GM12891 (cell line): Measurements from ENCODE around the gene SNX22.

Experiments
- PAX5 ChIP-seq: IDR thresholded peaks from 2 replicates; pipeline ENCODE4 v1.6.1; 2011; ENCODE audit warnings: low read length, moderate library complexity, mild to moderate bottlenecking; ENCODE audit not compliant: insufficient read depth, severe bottlenecking
- POLR2A ChIP-seq: IDR thresholded peaks from 2 replicates; pipeline ENCODE4 v1.6.1; 2011; ENCODE audit warnings: low read depth, low read length, control low read depth
- POLR2AphosphoS5 ChIP-seq: IDR thresholded peaks from 2 replicates; pipeline ENCODE4 v1.6.1; 2011; ENCODE audit warnings: low read depth, low read length, control low read depth
- POU2F2 ChIP-seq: IDR thresholded peaks from 2 replicates; pipeline ENCODE4 v1.6.1; 2011; ENCODE audit warnings: low read depth, mild to moderate bottlenecking, control low read depth, low read length, moderate library complexity
- SPI1 ChIP-seq: IDR thresholded peaks from 2 replicates; pipeline ENCODE4 v1.6.1; 2011; ENCODE audit warnings: low read depth, low read length, control low read depth
- TAF1 ChIP-seq: IDR thresholded peaks from 2 replicates; pipeline ENCODE4 v1.6.1; 2011; ENCODE audit warnings: low read depth, low read length, control low read depth

DNA sequence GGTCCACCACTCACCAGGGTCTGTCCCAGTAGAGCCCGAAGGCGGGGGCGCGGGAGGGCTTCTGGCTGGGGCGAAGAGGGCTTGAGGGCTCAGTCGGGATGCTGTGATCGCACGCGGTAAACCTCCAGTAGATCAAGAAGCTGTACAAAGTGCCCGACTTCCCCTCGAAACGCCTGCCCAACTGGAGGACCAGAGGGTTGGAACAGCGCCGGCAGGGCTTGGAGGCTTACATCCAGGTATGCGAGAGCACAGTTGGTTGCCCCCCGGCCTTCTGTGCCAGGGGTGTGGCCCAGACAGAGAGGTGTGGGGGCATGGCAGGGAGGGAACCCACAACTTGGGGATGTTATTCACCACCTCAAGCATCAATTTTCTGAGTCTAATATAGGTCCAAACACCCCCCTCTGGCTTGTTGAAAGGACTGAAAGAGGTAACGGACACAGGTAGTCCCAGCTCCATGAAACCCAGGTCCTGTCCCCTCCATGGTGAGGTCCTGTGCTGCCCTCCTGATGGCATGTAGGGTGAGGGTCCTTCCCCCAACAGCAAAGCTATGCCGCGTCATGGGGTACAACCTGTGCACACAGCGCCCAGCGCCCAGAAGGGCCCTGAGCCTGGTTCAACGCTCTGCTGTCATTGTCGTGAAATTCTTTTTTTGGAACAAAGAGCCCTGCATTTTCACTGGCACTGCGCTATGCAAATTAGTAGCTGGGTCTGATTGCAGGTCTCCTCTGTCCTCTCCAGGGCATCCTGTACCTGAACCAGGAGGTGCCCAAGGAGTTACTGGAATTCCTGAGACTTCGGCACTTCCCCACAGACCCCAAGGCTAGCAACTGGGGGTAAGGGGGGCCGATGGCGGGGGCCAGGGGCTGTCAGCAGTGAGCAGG, 1.2 kb downstream of the SNX22 start:
- no peak for TF ChIP-seq POLR2A
- peak; percentile 74; the same call in 1 of the 2 replicates for TF ChIP-seq POU2F2
- no peak for TF ChIP-seq POLR2AphosphoS5
- no peak for TF ChIP-seq TAF1
- TF ChIP-seq SPI1, result no peak
- TF ChIP-seq PAX5, result no peak
